H1 (cell line): ENCODE measurements around the gene ADRA2C. TPM values are rescaled to one million over a fixed set of nuclear protein-coding genes. Genes with fewer than 3 reads are reported as not detected.

Source experiments
- CTCF ChIA-PET: fragments of 300-600 bp; sonication (Branson Sonifier 250); formaldehyde crosslinking; loops from one replicate; lab custom pipeline; 2021; ENCODE audit not compliant: partially characterized antibody; lab: Charles Lee
- POLR2A ChIA-PET: fragments of 300-600 bp; sonication (Branson Sonifier 250); formaldehyde crosslinking; loops from one replicate; lab custom pipeline; 2021; ENCODE audit warnings: inconsistent platforms; ENCODE audit not compliant: partially characterized antibody; lab: Charles Lee
- DNase-seq, 2 experiments: peaks; one replicate each; pipeline versions ENCODE4 v3.0.0 to v3.0.0-alpha.2; 2010 to 2022; ENCODE audit warnings: low spot score in 2 of 2, low read depth in 1 of 2, mixed read lengths in 1 of 2
- FAIRE-seq: peaks from 2 replicates; lab custom pipeline; 2011; peaks lifted over from hg19 to GRCh38; lab: Jason Lieb, UNC
- H2AFZ ChIP-seq: 2 replicates; pipeline ENCODE4 v1.8.1; 2012; ENCODE audit warnings: low read length, inconsistent platforms
- H2AK5ac ChIP-seq: 2 replicates; pipeline ENCODE4 v1.6.1; 2013; ENCODE audit warnings: low read depth, low read length
- H2BK120ac ChIP-seq: replicated peaks from 2 replicates; pipeline ENCODE3; 2013; ENCODE audit warnings: low read depth, low read length, inconsistent platforms
- H2BK12ac ChIP-seq: 2 replicates; pipeline ENCODE4 v1.6.1; 2013; ENCODE audit warnings: low read depth, low read length
- H2BK15ac ChIP-seq: 2 replicates; pipeline ENCODE4 v1.6.1; 2013; ENCODE audit warnings: low read length
- H2BK20ac ChIP-seq: 2 replicates; pipeline ENCODE4 v1.6.1; 2013; ENCODE audit warnings: low read length
- H2BK5ac ChIP-seq: 2 replicates; pipeline ENCODE4 v1.6.1; 2013; ENCODE audit warnings: low read depth, low read length
- H3K14ac ChIP-seq: 2 replicates; pipeline ENCODE4 v1.6.1; 2013; ENCODE audit warnings: inconsistent platforms; ENCODE audit not compliant: insufficient read length
- H3K18ac ChIP-seq: 2 replicates; pipeline ENCODE4 v1.6.1; 2013; ENCODE audit warnings: low read length; ENCODE audit errors: extremely low read depth
- H3K23ac ChIP-seq: 2 replicates; pipeline ENCODE4 v1.6.1; 2013; ENCODE audit warnings: inconsistent platforms; ENCODE audit not compliant: insufficient read length
- H3K23me2 ChIP-seq: 2 replicates; pipeline ENCODE4 v1.6.1; 2013; ENCODE audit warnings: low read depth, low read length
- H3K27ac ChIP-seq: 2 replicates; pipeline ENCODE4 v1.6.1; 2011; ENCODE audit warnings: low read depth, low read length, inconsistent platforms
- H3K27me3 ChIP-seq, 4 experiments: replicated peaks in 1 of 4; 1 replicate in 1 of 4; 2 replicates in 3 of 4; pipeline versions ENCODE4 v1.6.1 to v1.8.1; 2011 to 2013; ENCODE audit warnings: low read length in 3 of 4, mild to moderate bottlenecking in 3 of 4, inconsistent platforms in 2 of 4, mixed read lengths in 2 of 4, moderate library complexity in 1 of 4; ENCODE audit not compliant: control insufficient read depth in 3 of 4, insufficient read depth in 3 of 4; ENCODE audit errors: extremely low read depth in 1 of 4
- H3K36me3 ChIP-seq, 4 experiments: 2 replicates each; pipeline versions ENCODE4 v1.6.1 to v1.8.1; 2011 to 2013; ENCODE audit warnings: mild to moderate bottlenecking in 4 of 4, low read length in 3 of 4, moderate library complexity in 2 of 4, control low read depth in 1 of 4, inconsistent platforms in 1 of 4; ENCODE audit not compliant: insufficient read depth in 4 of 4, control insufficient read depth in 2 of 4
- H3K4ac ChIP-seq: replicated peaks from 2 replicates; pipeline ENCODE3; 2013; ENCODE audit warnings: low read length, low read depth, mixed read lengths, inconsistent platforms; ENCODE audit not compliant: insufficient read length
- H3K4me1 ChIP-seq, 4 experiments: replicated peaks in 1 of 4; 1 replicate in 1 of 4; 2 replicates in 3 of 4; pipeline versions ENCODE4 v1.6.1 to v1.8.1; 2011 to 2013; ENCODE audit warnings: low read length in 3 of 4, inconsistent platforms in 2 of 4, mixed read lengths in 1 of 4; ENCODE audit not compliant: insufficient read depth in 4 of 4, control insufficient read depth in 3 of 4
- H3K4me2 ChIP-seq, 2 experiments: 2 replicates each; pipeline versions ENCODE4 v1.6.1 to v1.8.1; 2011 to 2013; ENCODE audit warnings: low read depth in 2 of 2, low read length in 2 of 2, control low read depth in 1 of 2, inconsistent platforms in 1 of 2, mild to moderate bottlenecking in 1 of 2; ENCODE audit not compliant: insufficient read depth in 1 of 2
- H3K4me3 ChIP-seq, 4 experiments: fragments of 200-600, 300-600 bp in 1 of 4; sonication (generic), shearing (Covaris generic), sonication (Bioruptor Twin) in 1 of 4; 2 replicates each; pipeline versions ENCODE4 v1.5.1 to v1.8.1; 2011 to 2016; ENCODE audit warnings: low read length in 4 of 4, low read depth in 3 of 4, control low read depth in 2 of 4, inconsistent platforms in 2 of 4, mild to moderate bottlenecking in 2 of 4, mixed read lengths in 1 of 4, moderate library complexity in 1 of 4; ENCODE audit not compliant: insufficient read depth in 2 of 4; ENCODE audit errors: extremely low read depth in 1 of 4
- H3K56ac ChIP-seq: replicated peaks from 2 replicates; pipeline ENCODE3; 2013; ENCODE audit warnings: low read depth, mild to moderate bottlenecking, mixed read lengths, low read length, inconsistent platforms; ENCODE audit not compliant: insufficient read length
- H3K79me1 ChIP-seq: 2 replicates; pipeline ENCODE4 v1.6.1; 2013; ENCODE audit warnings: low read depth, low read length, control low read depth
- H3K79me2 ChIP-seq, 2 experiments: 2 replicates each; pipeline versions ENCODE4 v1.6.1 to v1.8.1; 2012 to 2013; ENCODE audit warnings: low read length in 2 of 2, mild to moderate bottlenecking in 2 of 2, inconsistent platforms in 1 of 2; ENCODE audit not compliant: insufficient read depth in 2 of 2, control insufficient read depth in 1 of 2
- H3K9ac ChIP-seq, 4 experiments: replicated peaks in 1 of 4; 1 replicate in 1 of 4; 2 replicates in 3 of 4; pipeline versions ENCODE4 v1.6.1 to v1.8.1; 2011 to 2013; ENCODE audit warnings: low read depth in 3 of 4, low read length in 3 of 4, control low read depth in 2 of 4, mild to moderate bottlenecking in 2 of 4, moderate library complexity in 2 of 4, inconsistent platforms in 1 of 4; ENCODE audit errors: extremely low read depth in 1 of 4
- H3K9me3 ChIP-seq, 2 experiments: 2 replicates each; pipeline versions ENCODE4 v1.6.1 to v1.8.1; 2012 to 2013; ENCODE audit warnings: mild to moderate bottlenecking in 2 of 2, moderate library complexity in 2 of 2, control low read depth in 1 of 2, inconsistent platforms in 1 of 2, low read depth in 1 of 2, low read length in 1 of 2, mixed read lengths in 1 of 2; ENCODE audit not compliant: insufficient read depth in 2 of 2
- H4K20me1 ChIP-seq, 2 experiments: replicated peaks in 1 of 2; 2 replicates each; pipeline versions ENCODE3 to v1.8.1; 2011 to 2013; ENCODE audit warnings: inconsistent platforms in 2 of 2, low read length in 2 of 2, mild to moderate bottlenecking in 1 of 2; ENCODE audit not compliant: insufficient read depth in 2 of 2, control insufficient read depth in 1 of 2
- H4K5ac ChIP-seq: 2 replicates; pipeline ENCODE4 v1.6.1; 2013; ENCODE audit warnings: low read length, low read depth, mixed read lengths, inconsistent platforms; ENCODE audit not compliant: insufficient read length
- H4K8ac ChIP-seq: 2 replicates; pipeline ENCODE4 v1.8.0; 2013; ENCODE audit warnings: mild to moderate bottlenecking, moderate library complexity, low read length, inconsistent platforms; ENCODE audit not compliant: insufficient read depth; ENCODE audit errors: extremely low read depth
- H4K91ac ChIP-seq: replicated peaks from 2 replicates; pipeline ENCODE3; 2013; ENCODE audit warnings: low read length, mixed read lengths, inconsistent platforms; ENCODE audit not compliant: insufficient read length
- ASH2L ChIP-seq: fragments of 200-600, 300-600 bp; sonication (generic); IDR thresholded peaks from one replicate; pipeline ENCODE4 v1.7.1; 2017; ENCODE audit warnings: low read length
- BACH1 ChIP-seq: IDR thresholded peaks from 2 replicates; pipeline ENCODE4 v1.6.1; 2012; ENCODE audit warnings: low read length, improper control_type of control experiment
- CTCF ChIP-seq, 3 experiments: IDR thresholded peaks; 1 replicate in 2 of 3; 2 replicates in 1 of 3; pipeline versions ENCODE4 v1.5.1 to v1.6.1; 2011; ENCODE audit warnings: low read length in 3 of 3, mild to moderate bottlenecking in 3 of 3, inconsistent platforms in 2 of 3, low read depth in 1 of 3, moderate library complexity in 1 of 3; ENCODE audit not compliant: insufficient read depth in 1 of 3; ENCODE audit errors: control extremely low read depth in 1 of 3
- GTF2F1 ChIP-seq: IDR thresholded peaks from 2 replicates; pipeline ENCODE4 v1.6.1; 2012; ENCODE audit warnings: low read depth, low read length, improper control_type of control experiment, borderline replicate concordance
- NRF1 ChIP-seq: IDR thresholded peaks from 2 replicates; pipeline ENCODE4 v1.6.1; 2011; ENCODE audit warnings: mild to moderate bottlenecking, low read depth, low read length, improper control_type of control experiment
- SRF ChIP-seq: IDR thresholded peaks from 2 replicates; pipeline ENCODE4 v1.6.1; 2011; ENCODE audit warnings: mild to moderate bottlenecking, low read depth, low read length, moderate library complexity
- TAF7 ChIP-seq: optimal IDR thresholded peaks from 2 replicates; pipeline ENCODE3; 2011; ENCODE audit warnings: low read depth, mild to moderate bottlenecking, inconsistent platforms, low read length, moderate library complexity, borderline replicate concordance
- TBP ChIP-seq: IDR thresholded peaks from 2 replicates; pipeline ENCODE4 v1.6.1; 2011; ENCODE audit warnings: low read depth, low read length, improper control_type of control experiment
- WGBS, 2 experiments: shearing (Covaris generic) in 1 of 2; methylation state at CpG; one replicate each; pipeline versions ENCODE4 v1.1.6 to v1.1.7; 2013 to 2015; ENCODE audit warnings: low lambda C conversion rate in 2 of 2, mixed read lengths in 2 of 2, inconsistent platforms in 1 of 2, low coverage in 1 of 2, missing lambda C conversion rate in 1 of 2; ENCODE audit not compliant: insufficient replicate concordance in 2 of 2, insufficient coverage in 1 of 2, insufficient read length in 1 of 2; ENCODE audit errors: extremely low coverage in 1 of 2, missing lambda C conversion rate in 1 of 2; 5-methylcytosine and 5-hydroxymethylcytosine counted together
- polyA plus RNA-seq, 7 experiments: library from polyadenylated mRNA; depleted of rRNA in 3 of 7; stranded (reverse) in 5 of 7; unstranded in 2 of 7; fragments of >200 nt in 5 of 7; fragments of 200-250 nt in 2 of 7; gene quantifications; 1 replicate in 5 of 7; 2 replicates in 1 of 7; 4 replicates in 1 of 7; pipeline versions ENCODE4 v1.2.1 to v1.2.3, GENCODE V29; 2011 to 2013; ENCODE audit warnings: missing spikeins in 2 of 7, mixed read lengths in 2 of 7
- total RNA-seq: library from RNA; stranded (reverse); fragmentation: NEBNext Ultra II Directional; extraction: Animal tissue kit (Norgen Biotek cat#: 25700); gene quantifications from 2 replicates; pipeline ENCODE4 v1.2.1, GENCODE V29; 2021

ADRA2C gene
- total and polyA plus RNA-seq, 2 of the 8 experiments (the other 6 are each of a cell fraction or from before 2014, with no cell fraction given), result 14.6 to 14.8 TPM

- peak overlapping the region; percentile 65 for H4K91ac ChIP-seq
- H3K9ac ChIP-seq, result peak overlapping the region in 2 of 4 experiments; percentile 25 to 32; a peak in 2 of 7 replicates
- H4K8ac ChIP-seq, result peak overlapping the region; percentile 89
- H3K79me1 ChIP-seq, result no peaks in the 10 kb centered on the region
- H3K79me2 ChIP-seq, result no peaks in the 10 kb centered on the region
- no peak for FAIRE-seq
- 0 out of 2 replicates have a peak overlapping the region, but pooled peaks have one; percentile 61 for H2BK15ac ChIP-seq
- 0 out of 2 replicates have a peak overlapping the region, but pooled peaks have one; percentile 48 for H2BK20ac ChIP-seq
- peaks cover 9% of the 10 kb centered on the region for H3K23me2 ChIP-seq
- no peak overlapping the region for H3K23ac ChIP-seq
- peak overlapping the region; percentile 64 to 76 for H3K4me2 ChIP-seq
- peaks cover 4 to 38% (median 28%) of the 10 kb centered on the region in 4 experiments for H3K27me3 ChIP-seq
- H2AFZ ChIP-seq, result no peak overlapping the region
- 6% methylated on average over 50 of the region's 101 CpGs; no CpG with 5 or more reads in 1 of the 2 experiments for WGBS, 2 experiments
- no peaks in the 10 kb centered on the region; a peak in 1 of 8 replicates for H3K36me3 ChIP-seq
- H4K20me1 ChIP-seq, result peaks cover 0 to 14% of the 10 kb centered on the region in 2 experiments
- DNase-seq, result peak in 1 of 2 experiments; percentile 83
- H2BK5ac ChIP-seq, result no peak overlapping the region
- ChIA-PET CTCF (interaction anchor here (0.7 to 12.1 kb wide), 18 partner anchors 9 to 202 kb away, joined by 3 to 110 read pairs (median 4); no protein-coding TSS in a partner anchor), POLR2A (interaction anchor here (0.6 to 2.3 kb wide), 6 partner anchors 9 to 1480 kb away, joined by 3 to 7 read pairs (median 6); no protein-coding TSS in a partner anchor)
- H2BK12ac ChIP-seq, result peak overlapping the region; percentile 68; the same call in 1 of the 2 replicates
- peak overlapping the region; percentile 38 to 59 (median 46) for H3K4me3 ChIP-seq
- H3K4ac ChIP-seq, result no peak overlapping the region
- H2BK120ac ChIP-seq, result no peak overlapping the region
- H3K4me1 ChIP-seq, result peaks cover 0 to 13% (median 4%) of the 10 kb centered on the region in 4 experiments; a peak in 5 of 7 replicates
- no peak overlapping the region for H4K5ac ChIP-seq
- no peak overlapping the region; the same call in 1 of the 2 replicates for H3K18ac ChIP-seq
- no peak overlapping the region for H3K27ac ChIP-seq
- H3K14ac ChIP-seq, result no peak overlapping the region
- no peak overlapping the region for H3K56ac ChIP-seq
- H2AK5ac ChIP-seq, result no peak overlapping the region
- no peaks in the 10 kb centered on the region for H3K9me3 ChIP-seq
- no peak for TF ChIP-seq SRF
- TF ChIP-seq NRF1, result 0 out of 2 replicates have a peak, but pooled peaks have one; percentile 22
- no peak for TF ChIP-seq GTF2F1
- TF ChIP-seq ASH2L, result peak; percentile 28
- 0 out of 2 replicates have a peak, but pooled peaks have one; percentile 9 for TF ChIP-seq TBP
- TF ChIP-seq TAF7, result no peak
- TF ChIP-seq CTCF (IDR thresholded peaks at IDR 0.05; ENCODE audit: control extremely low read depth in 1 of 3, insufficient read depth in 1 of 3, low read depth in 1 of 3, low read length in 3 of 3), result peak in 2 of 3 experiments; percentile 43 to 50; a peak in 3 of 4 replicates
- no peak for TF ChIP-seq BACH1
Observed at GRCh38 chr4:3765271-3766035, 732 bp upstream of the ADRA2C start.
